ENCODE measurements around the gene HMGN1.

- TF ChIP-seq FOXM1 (IDR thresholded peaks at IDR 0.05; ENCODE audit: low read depth) (no peak), CTCF (IDR thresholded peaks at IDR 0.05) (no peak), NRF1 (IDR thresholded peaks at IDR 0.05; ENCODE audit: low read depth, low read length) (no peak), TAF1 (IDR thresholded peaks at IDR 0.05; ENCODE audit: borderline replicate concordance, low read depth, low read length) (no peak), SMC3 (IDR thresholded peaks at IDR 0.05; ENCODE audit: low read depth, low read length) (no peak)
Measured at GRCh38 chr21:39350094-39351005, 1.5 kb upstream of the HMGN1 start.

All from SK-N-SH (cell line).